ENCODE measurements around the gene PGAP2. TPM values are rescaled to one million over a fixed set of nuclear protein-coding genes. Genes with fewer than 3 reads are reported as not detected.

Gene PGAP2
- total and polyA plus RNA-seq, 2 donors (not counting 3 experiments of a cell fraction or from before 2014, with no cell fraction given), result 18.3 to 34.1 TPM

- H3K4me2 ChIP-seq (ENCODE audit: insufficient read depth, low read length), result no peak overlapping the region
- H3K4me1 ChIP-seq (ENCODE audit: control insufficient read depth, extremely low read depth, insufficient read depth, low read length), result no peaks in the 10 kb centered on the region
- FAIRE-seq (no peak), DNase-seq (ENCODE audit: low read depth, low spot score) (no peak)
- TF ChIP-seq MAX (IDR thresholded peaks at IDR 0.05; ENCODE audit: insufficient read depth, insufficient read length), result no peak
- TF ChIP-seq POLR2AphosphoS5 (IDR thresholded peaks at IDR 0.05; ENCODE audit: insufficient read depth, low read depth, low read length), result no peak
- no peak for TF ChIP-seq FOS (IDR thresholded peaks at IDR 0.05; ENCODE audit: borderline replicate concordance, insufficient read depth, low read length)
- TF ChIP-seq GATA2 (IDR thresholded peaks at IDR 0.05; ENCODE audit: insufficient read depth, insufficient read length, low read depth, low read length), result no peak
- no peak for TF ChIP-seq POLR2A (IDR thresholded peaks at IDR 0.05; ENCODE audit: low read depth, low read length)
- no peak for TF ChIP-seq CTCF (IDR thresholded peaks at IDR 0.05; ENCODE audit: extremely low read depth in 1 of 2, insufficient read depth in 1 of 2, low read depth in 1 of 2, low read length in 2 of 2)
- no peak for TF ChIP-seq JUN (IDR thresholded peaks at IDR 0.05; ENCODE audit: borderline replicate concordance, insufficient read depth, insufficient read length, low read depth)
- TF ChIP-seq EZH2 (IDR thresholded peaks at IDR 0.05; ENCODE audit: borderline replicate concordance, low read depth, low read length, severe bottlenecking), result no peak
- no peak for TF ChIP-seq MYC (IDR thresholded peaks at IDR 0.05; ENCODE audit: low read depth, low read length)
- H3K27ac ChIP-seq (ENCODE audit: insufficient read depth, low read depth, low read length), result no peak overlapping the region
- BruUV-seq (replicated peaks), result no TSS peak
- H3K4me3 ChIP-seq (replicated peaks in 1 of 3; ENCODE audit: insufficient read depth in 1 of 3, low read depth in 1 of 3, low read length in 3 of 3), result no peak overlapping the region
- no peaks in the 10 kb centered on the region for H3K27me3 ChIP-seq (ENCODE audit: control insufficient read depth in 2 of 2, insufficient read depth in 2 of 2, low read length in 2 of 2)
- H2AFZ ChIP-seq (ENCODE audit: low read depth, low read length), result no peak overlapping the region
- ChIA-PET CTCF (interaction anchor here (0.6 to 1.4 kb wide), 8 partner anchors 10 to 248 kb away, joined by 3 to 7 read pairs (median 4); no protein-coding TSS in a partner anchor), POLR2A (no interaction called here)
- H4K20me1 ChIP-seq (replicated peaks; ENCODE audit: control insufficient read depth, extremely low read depth, insufficient read depth, low read length), result no peaks in the 10 kb centered on the region
- no peaks in the 10 kb centered on the region for H3K9me3 ChIP-seq (replicated peaks; ENCODE audit: control insufficient read depth, insufficient read depth, low read length)
- peaks cover 4% of the 10 kb centered on the region for H3K79me2 ChIP-seq (ENCODE audit: control insufficient read depth, insufficient read depth, low read length)
- H3K9me1 ChIP-seq (replicated peaks; ENCODE audit: control insufficient read depth, extremely low read depth, insufficient read depth, low read length), result no peaks in the 10 kb centered on the region
- dilution Hi-C loops (cut with MboI; ENCODE audit: extremely low pct_ligation_motif_present, low sequenced_read_pairs) (no loop called here), intact Hi-C loops (cut with micrococcal nuclease) (no loop called here)
- no peak overlapping the region for H3K9ac ChIP-seq (replicated peaks; ENCODE audit: extremely low read depth, insufficient read depth, low read length)
- H3K36me3 ChIP-seq (ENCODE audit: control insufficient read depth in 2 of 2, extremely low read depth in 1 of 2, insufficient read depth in 2 of 2, low read length in 2 of 2), result peaks cover 4 to 20% of the 10 kb centered on the region in 2 experiments
These were observed 17.3 kb downstream of the PGAP2 start for GRCh38 chr11:3825473-3826154.

Measured in endothelial cell of umbilical vein (primary cell).